Fibroblast of the conjunctiva (primary cell): ENCODE data around the gene CCDC71.

ENCODE experiments used
- DNase-seq: peaks from one replicate; pipeline ENCODE4 v3.0.0-alpha.2; 2010; ENCODE audit warnings: low read depth

The CCDC71 gene

GRCh38 chr3:49165771-49166751 lies at the start of gene CCDC71:
Gene CCDC71 (minus strand): TSS chr3:49166331. CDS start chr3:49164208, 2,123 bp downstream.
- DNase-seq = peak; percentile 33

- DNase-seq = no peak
Observed at GRCh38 chr3:49213998-49214397, 47.9 kb upstream of the CCDC71 start.

- no peak for DNase-seq
Observed at GRCh38 chr3:49213541-49213943, 47.4 kb upstream of the CCDC71 start.

GRCh38 chr3:49199900-49200281 lies 33.8 kb upstream of the CCDC71 start:
- no peak for DNase-seq

DNA sequence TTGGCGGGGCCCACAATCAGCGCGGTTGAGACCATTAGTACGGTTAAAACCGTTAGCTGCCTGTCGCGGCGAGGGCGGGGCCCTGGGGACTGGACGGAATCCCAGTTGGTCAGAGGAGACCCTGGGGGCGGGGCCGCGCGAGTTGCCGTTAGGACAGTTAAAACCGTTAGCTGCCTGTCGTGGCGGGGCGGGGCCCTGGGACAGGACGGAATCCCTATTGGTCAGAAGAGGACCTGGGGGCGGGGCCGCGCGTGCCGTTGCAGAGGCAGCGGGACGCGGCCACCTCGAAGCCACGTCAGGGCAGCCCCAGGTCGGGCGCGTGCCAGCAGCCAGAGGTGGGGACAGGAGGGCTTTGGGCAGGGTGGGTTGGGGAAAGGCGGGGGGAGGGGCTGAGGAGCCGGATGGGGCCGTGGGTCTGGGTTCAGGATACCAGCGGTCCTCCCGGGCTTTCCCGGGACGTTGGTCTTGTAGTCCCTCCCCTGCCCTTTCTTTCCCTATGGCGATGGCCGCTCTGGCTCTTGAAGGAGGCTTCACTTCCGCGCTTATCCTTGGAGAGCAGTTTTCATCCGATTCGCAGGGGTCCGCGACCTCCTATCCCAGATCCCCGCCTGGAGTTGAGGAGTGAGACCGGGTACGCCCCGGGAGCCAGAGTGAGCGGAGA lies 33.2 kb upstream of the CCDC71 start:
- DNase-seq = peak; percentile 78

DNA sequence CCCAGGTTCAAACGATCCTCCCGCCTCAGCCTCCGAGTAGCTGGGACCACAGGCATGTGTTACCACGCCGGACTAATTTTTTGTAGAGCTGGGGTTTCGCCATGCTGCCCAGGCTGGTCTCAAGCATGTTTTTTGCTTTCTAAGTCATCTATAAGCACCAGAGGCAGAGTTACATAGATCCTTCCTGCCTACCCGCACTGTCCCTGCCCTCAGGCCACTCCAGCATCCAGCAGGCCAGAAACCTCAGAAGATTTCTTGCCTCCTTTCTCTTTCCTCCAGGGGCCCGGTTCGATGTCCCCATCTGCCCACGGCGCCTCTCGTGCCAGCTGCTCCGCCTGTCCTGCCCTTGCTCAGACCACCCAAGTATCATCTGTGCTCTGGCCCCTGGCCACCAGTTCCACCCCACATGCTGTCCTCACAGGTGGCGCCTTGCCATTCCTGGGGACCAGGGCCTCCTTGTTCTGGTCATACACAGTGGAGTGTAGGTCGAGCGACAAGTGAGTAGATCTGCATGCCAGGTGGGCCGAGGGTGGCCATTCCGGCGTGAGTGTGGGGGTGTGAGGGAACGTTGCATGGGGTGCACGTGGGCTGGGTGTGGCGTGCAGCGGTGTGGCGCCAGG lies 32.6 kb upstream of the CCDC71 start:
- no peak for DNase-seq

DNA sequence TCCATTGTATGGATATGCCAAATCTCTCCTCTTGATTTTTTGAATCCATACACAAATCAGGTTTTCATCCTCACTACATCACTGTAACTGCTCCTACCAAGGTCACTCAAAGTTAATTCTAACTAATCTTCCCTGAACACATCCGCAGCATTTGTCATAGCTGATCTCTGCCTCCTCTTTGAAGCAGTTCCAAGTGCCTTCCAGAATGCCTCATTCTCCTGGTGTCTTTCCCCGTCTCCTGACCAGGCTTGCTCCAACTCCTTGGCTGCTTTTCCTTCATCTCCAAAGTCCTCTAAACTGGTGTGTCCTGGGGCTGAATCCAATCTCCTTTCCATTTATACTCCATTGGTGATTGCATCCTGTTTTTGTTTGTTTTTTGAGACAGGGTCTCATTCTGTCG lies 32.0 kb upstream of the CCDC71 start:
- DNase-seq = no peak

GRCh38 chr3:49191741-49192140 lies 25.6 kb upstream of the CCDC71 start:
- no peak for DNase-seq

DNA sequence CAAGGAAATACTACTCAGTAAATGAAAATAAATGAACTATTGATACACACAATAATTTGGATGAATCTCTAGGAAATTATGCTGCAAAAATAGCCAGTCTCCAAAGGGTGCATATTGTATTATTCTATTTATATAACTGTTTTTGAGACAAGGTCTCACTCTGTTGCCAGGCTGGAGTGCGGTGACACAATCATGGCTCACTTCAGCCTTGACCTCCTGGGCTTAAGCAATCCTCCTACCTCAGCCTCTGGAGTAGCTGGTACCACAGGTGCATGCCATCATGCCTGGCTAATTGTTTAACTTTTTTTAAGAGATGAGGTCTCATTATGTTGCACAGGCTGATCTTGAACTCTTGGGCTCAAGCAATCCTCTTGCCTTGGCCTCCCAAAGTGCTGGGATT lies 17.7 kb upstream of the CCDC71 start:
- DNase-seq = no peak

DNA sequence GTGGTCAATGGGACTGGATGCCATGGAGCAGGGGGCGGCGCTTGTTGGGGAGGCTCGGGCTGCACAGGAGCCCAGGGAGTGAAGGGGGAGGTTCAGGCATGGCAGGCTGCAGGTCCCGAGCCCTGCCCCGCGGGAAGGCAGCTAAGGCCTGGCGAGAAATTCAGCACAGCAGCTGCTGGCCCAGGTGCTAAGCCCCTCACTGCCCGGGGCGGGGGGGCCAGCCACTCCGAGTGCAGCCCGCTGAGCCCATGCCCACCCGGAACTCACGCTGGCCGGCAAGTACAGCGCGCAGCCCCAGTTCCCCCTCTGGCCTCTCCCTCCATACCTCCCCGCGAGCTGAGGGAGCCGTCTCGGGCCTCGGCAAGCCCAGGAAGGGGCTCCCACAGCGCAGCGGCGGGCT lies 16.6 kb upstream of the CCDC71 start:
- no peak for DNase-seq

- no peak for DNase-seq
Observed at GRCh38 chr3:49181351-49181750, 15.2 kb upstream of the CCDC71 start.

GRCh38 chr3:49180116-49180515 lies 14.0 kb upstream of the CCDC71 start:
- DNase-seq = no peak

DNA sequence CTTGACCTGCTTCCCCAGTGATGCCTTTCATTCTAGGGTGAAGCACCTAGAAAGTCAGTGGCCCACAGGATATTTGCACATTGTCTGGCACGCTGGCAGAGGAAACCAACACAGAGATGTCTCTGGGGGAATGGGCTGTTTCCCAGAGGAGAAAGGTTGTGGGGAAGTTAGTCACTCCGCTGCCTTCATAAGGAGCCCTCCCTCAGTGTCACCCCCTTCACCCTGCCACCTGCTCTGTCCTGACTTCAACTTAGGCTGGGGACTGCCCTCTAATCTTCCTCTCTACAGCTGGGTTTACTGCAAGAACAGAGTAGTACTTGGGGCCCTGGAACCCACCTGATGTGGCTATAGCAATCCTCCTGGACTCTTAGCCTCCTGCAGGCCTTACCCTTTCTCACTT lies 10.9 kb upstream of the CCDC71 start:
- no peak for DNase-seq

DNA sequence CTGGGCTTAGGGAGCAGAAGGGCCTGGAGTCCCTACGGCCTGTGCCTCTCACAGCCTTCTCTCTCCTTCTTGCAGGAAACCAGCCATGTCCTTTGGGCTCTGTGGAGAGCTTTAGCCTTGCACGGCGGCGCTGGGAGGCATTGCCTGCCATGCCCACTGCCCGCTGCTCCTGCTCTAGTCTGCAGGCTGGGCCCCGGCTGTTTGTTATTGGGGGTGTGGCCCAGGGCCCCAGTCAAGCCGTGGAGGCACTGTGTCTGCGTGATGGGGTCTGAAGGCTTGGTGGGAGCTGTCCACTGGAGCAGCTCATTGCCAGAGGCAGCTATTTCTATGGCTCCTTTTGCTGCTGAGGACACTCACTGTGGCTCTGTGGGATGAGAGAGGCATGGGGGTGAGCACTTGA lies 9.4 kb upstream of the CCDC71 start:
- no peak for DNase-seq

DNA sequence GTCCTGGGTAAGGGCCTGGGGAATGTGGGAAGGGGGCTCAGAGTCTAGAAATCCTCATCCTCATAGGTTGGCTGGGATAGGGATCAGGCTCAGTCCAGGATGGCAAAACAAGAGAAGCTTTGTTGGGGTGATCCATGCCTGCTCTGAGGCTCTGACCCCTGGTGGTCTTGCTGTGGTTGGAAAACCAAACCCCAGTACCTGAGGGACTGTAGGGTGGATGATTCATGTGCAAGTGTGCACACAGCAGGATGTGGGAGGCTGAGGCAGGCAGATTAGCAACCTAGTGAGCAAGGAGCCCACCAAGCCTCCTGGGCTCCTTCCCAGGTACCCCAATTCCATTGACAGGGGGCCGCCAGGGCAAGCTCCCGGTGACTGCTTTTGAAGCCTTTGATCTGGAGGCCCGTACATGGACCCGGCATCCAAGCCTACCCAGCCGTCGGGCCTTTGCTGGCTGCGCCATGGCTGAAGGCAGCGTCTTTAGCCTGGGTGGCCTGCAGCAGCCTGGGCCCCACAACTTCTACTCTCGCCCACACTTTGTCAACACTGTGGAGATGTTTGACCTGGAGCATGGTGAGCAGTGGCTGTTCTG lies 8.4 kb upstream of the CCDC71 start:
- no peak for DNase-seq

DNA sequence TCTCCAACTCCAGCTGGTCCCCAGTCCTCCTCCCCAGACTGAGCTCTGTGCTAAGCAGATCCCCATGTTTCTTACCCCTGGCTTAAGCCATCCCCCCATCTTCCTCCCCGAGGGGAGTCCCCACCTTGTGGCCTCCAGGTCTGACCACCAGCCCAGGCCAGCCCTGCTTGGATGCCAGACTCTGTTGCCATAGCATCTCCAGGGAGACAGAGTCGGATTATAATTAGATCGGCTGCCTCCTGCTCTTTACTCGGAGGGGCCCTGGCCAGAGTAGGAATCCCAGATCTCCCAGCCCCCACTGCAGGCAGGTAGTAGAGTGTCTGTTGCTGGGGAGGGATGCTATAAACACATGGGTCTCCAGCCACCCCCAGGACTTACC lies 7.7 kb upstream of the CCDC71 start:
- no peak for DNase-seq

DNA sequence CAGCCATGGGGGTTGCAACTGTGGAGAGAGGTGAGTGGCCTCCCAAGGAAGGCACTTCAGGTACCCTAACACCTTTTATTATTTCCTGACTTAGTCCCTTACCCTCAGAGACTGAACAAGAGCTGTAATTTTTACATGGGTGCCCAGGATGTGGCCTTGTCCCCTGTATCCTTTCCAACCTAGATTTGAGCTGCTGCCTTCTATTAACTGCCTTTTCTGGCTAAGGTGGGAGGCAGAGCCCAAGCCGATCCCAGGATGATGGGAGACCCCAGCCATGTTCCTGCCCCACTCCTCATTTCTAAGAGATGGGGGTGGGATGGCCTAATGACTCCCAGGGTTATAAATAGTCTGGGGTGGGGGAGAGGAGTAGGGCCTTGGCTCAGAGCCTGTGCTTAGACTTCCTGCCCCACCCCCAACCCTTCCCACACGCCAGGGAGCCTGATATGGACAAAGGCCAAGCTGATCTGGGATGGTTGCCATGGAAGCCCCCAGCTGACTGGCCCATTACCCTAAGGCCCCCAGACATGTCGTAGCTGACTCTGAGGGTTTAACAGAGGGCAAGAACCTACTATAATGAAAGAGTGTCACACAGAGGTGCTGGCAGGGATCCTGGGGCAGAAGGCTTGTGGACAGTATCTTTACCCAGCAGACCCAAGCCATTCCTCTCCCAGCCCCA lies 7.1 kb upstream of the CCDC71 start:
- DNase-seq = no peak

DNA sequence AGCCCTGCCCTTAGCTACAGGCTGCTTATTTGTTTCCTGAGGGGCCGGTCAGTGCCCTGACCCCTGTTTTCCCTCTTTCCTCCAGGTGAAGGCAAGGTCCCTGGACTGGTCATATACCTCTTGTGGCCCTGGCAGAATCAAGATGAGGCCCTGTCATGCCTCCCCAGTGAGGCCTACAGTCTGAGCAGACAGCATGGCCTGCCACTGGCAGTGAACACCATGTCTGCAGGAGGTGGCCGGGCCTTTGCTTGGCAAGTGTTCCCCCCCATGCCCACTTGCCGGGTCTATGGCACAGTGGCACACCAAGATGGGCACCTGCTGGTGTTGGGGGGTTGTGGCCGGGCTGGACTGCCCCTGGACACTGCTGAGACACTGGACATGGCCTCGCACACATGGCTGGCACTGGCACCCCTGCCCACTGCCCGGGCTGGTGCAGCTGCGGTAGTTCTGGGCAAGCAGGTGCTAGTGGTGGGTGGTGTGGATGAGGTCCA lies 6.5 kb upstream of the CCDC71 start:
- DNase-seq = no peak

DNA sequence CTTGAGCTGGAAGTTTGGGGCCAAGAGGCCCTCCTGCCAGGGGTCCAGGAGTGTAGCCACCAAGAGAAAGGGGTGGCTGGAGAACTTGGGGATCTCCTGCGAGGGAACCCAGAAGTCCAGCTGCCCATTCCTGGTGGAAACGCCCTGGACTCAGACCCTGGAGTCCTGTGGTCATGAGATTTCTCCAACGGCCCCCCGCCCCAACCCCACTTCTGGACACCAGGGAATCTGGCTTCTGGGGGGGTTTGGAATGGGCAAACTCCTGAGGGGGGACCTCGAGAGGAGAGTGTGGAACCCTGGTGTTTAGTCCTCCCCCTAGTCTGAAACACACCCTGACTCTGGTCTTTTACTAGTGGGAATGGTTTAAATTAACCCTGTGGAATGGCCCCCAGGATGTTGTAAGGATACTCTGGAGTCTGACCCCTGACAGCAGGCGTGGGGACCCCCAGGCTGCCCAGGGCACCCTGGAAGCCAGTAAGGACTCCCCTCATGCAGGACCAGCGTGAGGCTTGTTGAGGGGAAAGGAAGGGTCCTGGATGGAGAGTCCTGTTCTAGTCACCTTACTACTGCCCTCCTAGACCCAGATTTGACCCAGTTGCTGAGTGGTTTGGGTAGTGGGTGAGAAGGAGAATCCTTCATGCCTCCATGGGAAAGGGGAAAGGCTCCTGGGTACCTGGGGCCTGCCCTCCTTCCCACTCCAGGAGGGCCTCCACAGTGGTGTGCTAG lies 5.8 kb upstream of the CCDC71 start:
- no peak for DNase-seq

DNA sequence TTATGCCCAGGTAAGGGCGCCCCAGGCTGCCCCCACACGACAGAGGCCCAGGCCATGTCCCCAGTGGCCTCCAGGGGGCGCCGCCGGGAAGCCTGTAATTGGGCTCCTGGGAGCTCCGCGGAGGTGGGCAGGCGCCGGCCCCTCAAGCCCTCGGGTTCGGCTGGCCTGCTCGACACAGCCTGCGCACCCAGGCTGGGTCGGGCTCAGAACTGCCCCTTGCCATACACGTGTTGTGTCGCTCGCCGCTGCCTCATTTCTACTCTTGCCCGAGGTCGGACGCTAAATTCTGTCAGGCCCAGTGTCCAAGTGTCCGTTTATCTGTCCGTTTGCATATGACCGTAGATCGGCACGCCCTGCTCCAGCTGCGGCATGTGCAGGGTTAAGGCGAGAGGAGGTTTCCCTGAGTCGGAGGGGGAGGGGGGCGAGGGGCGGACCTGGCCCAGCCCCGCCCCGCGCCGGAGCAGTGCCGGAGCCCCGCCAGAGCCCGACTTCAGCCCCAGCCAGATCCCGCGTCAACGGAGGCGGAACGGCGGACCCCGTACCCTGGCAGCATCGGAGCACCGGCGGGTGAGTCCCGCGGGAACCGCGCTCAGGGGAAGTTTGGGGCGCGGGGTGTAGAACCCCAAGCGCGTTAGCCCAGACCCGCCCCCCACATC lies 5.1 kb upstream of the CCDC71 start, which contains the start of gene KLHDC8B:
Gene KLHDC8B (plus strand): TSS at position 480 of the 656 bp plus-strand sequence. CDS start 1,172 bp downstream, outside the sequence.
- DNase-seq = peak; percentile 79
